K562 (cell line): ENCODE measurements around the gene OSBPL1A. TPM values are rescaled to one million over a fixed set of nuclear protein-coding genes. Genes with fewer than 3 reads are reported as not detected.

Experiments
- CHD4 ChIP-seq: fragments of 200-600 bp; sonication (generic); IDR thresholded peaks from 3 replicates; pipeline ENCODE4 v1.6.1; 2012; ENCODE audit warnings: low read depth, mild to moderate bottlenecking, mixed read lengths, low read length, inconsistent platforms; ENCODE audit not compliant: insufficient read depth, insufficient replicate concordance, poor library complexity, severe bottlenecking
- L3MBTL2 ChIP-seq: fragments of 450-650 bp; IDR thresholded peaks from 2 replicates; pipeline ENCODE4 v1.6.1; 2016; ENCODE audit warnings: mild to moderate bottlenecking, moderate library complexity
- LEF1 ChIP-seq: fragments of 450-650 bp; IDR thresholded peaks from 2 replicates; pipeline ENCODE4 v1.6.1; 2016; ENCODE audit warnings: mild to moderate bottlenecking
- POLR2G ChIP-seq: fragments of 200-400 bp; formaldehyde crosslinking; IDR thresholded peaks from 2 replicates; pipeline ENCODE4 v1.6.1; 2017; ENCODE audit warnings: low read depth, mild to moderate bottlenecking, antibody characterized with exemption, low read length, moderate library complexity
- RAD51 ChIP-seq: fragments of 450-650 bp; IDR thresholded peaks from 2 replicates; pipeline ENCODE4 v1.7.1; 2016; ENCODE audit warnings: low read depth, mild to moderate bottlenecking, borderline replicate concordance
- ZFP1 ChIP-seq: fragments of 450-650 bp; formaldehyde crosslinking; IDR thresholded peaks from 2 replicates; pipeline ENCODE4 v1.4.0; 2020; ENCODE audit warnings: mild to moderate bottlenecking, mixed read lengths
- ZNF75A ChIP-seq: fragments of 450-650 bp; formaldehyde crosslinking; IDR thresholded peaks from 2 replicates; pipeline ENCODE4 v1.4.0; 2020; ENCODE audit warnings: mild to moderate bottlenecking
- polyA plus RNA-seq, 8 experiments: library from polyadenylated mRNA; depleted of rRNA in 4 of 8; stranded (reverse) in 5 of 8; unstranded in 3 of 8; fragments of >200 nt; fragmentation: Nextera tagmentation in 2 of 8; fragmentation: Illumina TruSeq in 1 of 8; extraction: Ambion mirVana in 2 of 8; extraction: Trizol in 1 of 8; gene quantifications; 2 replicates each; pipeline versions ENCODE4 v1.2.1 to v1.2.3, GENCODE V29; 2011 to 2014; ENCODE audit warnings: inconsistent platforms in 1 of 8, missing spikeins in 1 of 8
- total RNA-seq, 7 experiments: library from RNA; depleted of rRNA in 6 of 7; stranded (reverse); fragments of >200 nt in 6 of 7; fragmentation: Illumina TruSeq in 2 of 7; extraction: Trizol in 2 of 7; gene quantifications; 2 replicates each; pipeline versions ENCODE4 v1.2.1 to v1.2.3, GENCODE V29; 2011 to 2021; ENCODE audit warnings: low replicate concordance in 1 of 7
- TF ChIP-seq, protein P1 (sequence below), 2 experiments: fragments of 450-650 bp; conservative IDR thresholded peaks; 2 replicates each; pipeline ENCODE4 v1.6.1; 2017; ENCODE audit warnings: mild to moderate bottlenecking in 2 of 2, moderate library complexity in 2 of 2
- TF ChIP-seq, protein P2 (sequence below): fragments of 250-450 bp; sonication (Bioruptor Pico); IDR thresholded peaks from 2 replicates; pipeline ENCODE4 v1.5.1; 2021; ENCODE audit warnings: mild to moderate bottlenecking
- TF ChIP-seq, protein P3 (sequence below): fragments of 450-650 bp; formaldehyde crosslinking; IDR thresholded peaks from 2 replicates; pipeline ENCODE4 v1.4.0; 2020; ENCODE audit warnings: mild to moderate bottlenecking, mixed read lengths
- TF ChIP-seq, protein P4 (sequence below): fragments of 250-450 bp; sonication (Bioruptor Pico); IDR thresholded peaks from 2 replicates; pipeline ENCODE4 v1.4.0; 2020; ENCODE audit warnings: mild to moderate bottlenecking, moderate library complexity
- TF ChIP-seq, protein P5 (sequence below): sonication (generic); formaldehyde crosslinking; IDR thresholded peaks from 2 replicates; pipeline ENCODE4 v1.8.0; 2022; ENCODE audit warnings: mild to moderate bottlenecking, missing genetic modification reagents
- TF ChIP-seq, protein P6 (sequence below), 2 experiments: IDR thresholded peaks; 2 replicates each; pipeline ENCODE4 v1.6.1; 2011; ENCODE audit warnings: borderline replicate concordance in 1 of 2, control low read depth in 1 of 2, low read depth in 1 of 2, low read length in 1 of 2, mild to moderate bottlenecking in 1 of 2, mixed read lengths in 1 of 2, moderate library complexity in 1 of 2; ENCODE audit not compliant: insufficient read depth in 1 of 2, insufficient read length in 1 of 2, poor library complexity in 1 of 2, severe bottlenecking in 1 of 2; ENCODE audit errors: extremely low read depth in 1 of 2

Gene OSBPL1A
- total and polyA plus RNA-seq, 9 of the 15 experiments (the other 6 are each of a cell fraction or from before 2014, with no cell fraction given) = 0.40 to 0.49 TPM; not detected in 7

DNA sequence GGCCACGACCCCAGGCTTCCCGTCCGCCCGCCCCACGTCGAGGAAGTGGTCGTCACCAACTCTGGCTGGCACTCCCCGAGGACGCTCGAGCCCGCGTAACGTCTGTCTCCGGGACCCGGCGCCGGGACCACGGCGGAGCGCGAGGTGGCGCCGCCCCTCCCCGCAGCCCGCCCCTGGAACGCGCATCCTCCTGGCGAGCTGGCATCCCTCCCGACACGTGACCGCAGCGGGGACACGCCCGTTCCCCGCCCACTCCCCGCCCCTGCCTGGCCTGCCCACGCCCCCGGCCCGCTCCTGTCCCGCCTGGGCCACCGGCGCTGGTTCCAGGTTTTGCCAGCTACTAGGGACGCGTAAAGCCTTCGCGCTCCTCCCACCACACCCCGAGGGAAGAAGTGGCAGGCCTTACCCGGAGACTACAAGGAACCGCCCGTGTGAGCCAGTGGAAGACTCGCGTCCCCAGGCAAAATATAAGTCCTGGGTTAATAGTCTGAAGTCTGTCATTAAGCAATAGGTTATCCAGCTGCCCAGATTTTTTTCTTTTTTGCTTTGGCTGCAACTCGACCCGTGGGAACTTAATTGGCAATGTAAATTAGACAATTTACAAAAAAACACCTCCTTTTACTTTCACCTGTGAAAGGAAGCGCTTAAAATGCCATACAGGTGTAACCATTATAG lies at the start of gene OSBPL1A (continued):
- TF ChIP-seq, protein P1, sequence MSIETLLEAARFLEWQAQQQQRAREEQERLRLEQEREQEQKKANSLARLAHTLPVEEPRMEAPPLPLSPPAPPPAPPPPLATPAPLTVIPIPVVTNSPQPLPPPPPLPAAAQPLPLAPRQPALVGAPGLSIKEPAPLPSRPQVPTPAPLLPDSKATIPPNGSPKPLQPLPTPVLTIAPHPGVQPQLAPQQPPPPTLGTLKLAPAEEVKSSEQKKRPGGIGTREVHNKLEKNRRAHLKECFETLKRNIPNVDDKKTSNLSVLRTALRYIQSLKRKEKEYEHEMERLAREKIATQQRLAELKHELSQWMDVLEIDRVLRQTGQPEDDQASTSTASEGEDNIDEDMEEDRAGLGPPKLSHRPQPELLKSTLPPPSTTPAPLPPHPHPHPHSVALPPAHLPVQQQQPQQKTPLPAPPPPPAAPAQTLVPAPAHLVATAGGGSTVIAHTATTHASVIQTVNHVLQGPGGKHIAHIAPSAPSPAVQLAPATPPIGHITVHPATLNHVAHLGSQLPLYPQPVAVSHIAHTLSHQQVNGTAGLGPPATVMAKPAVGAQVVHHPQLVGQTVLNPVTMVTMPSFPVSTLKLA (conservative IDR thresholded peaks at IDR 0.05) = 0 out of 4 replicates have a peak, but pooled peaks of 1 of the 2 experiments have one; percentile 24
- TF ChIP-seq, protein P2, sequence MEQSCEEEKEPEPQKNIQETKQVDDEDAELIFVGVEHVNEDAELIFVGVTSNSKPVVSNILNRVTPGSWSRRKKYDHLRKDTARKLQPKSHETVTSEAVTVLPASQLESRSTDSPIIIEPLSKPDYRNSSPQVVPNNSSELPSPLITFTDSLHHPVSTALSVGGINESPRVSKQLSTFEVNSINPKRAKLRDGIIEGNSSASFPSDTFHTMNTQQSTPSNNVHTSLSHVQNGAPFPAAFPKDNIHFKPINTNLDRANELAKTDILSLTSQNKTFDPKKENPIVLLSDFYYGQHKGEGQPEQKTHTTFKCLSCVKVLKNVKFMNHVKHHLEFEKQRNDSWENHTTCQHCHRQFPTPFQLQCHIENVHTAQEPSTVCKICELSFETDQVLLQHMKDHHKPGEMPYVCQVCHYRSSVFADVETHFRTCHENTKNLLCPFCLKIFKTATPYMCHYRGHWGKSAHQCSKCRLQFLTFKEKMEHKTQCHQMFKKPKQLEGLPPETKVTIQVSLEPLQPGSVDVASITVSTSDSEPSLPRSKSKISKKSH = no peak
- TF ChIP-seq RAD51 = peak; percentile 33; the same call in 1 of the 2 replicates
- no peak for TF ChIP-seq CHD4
- TF ChIP-seq, protein P3, sequence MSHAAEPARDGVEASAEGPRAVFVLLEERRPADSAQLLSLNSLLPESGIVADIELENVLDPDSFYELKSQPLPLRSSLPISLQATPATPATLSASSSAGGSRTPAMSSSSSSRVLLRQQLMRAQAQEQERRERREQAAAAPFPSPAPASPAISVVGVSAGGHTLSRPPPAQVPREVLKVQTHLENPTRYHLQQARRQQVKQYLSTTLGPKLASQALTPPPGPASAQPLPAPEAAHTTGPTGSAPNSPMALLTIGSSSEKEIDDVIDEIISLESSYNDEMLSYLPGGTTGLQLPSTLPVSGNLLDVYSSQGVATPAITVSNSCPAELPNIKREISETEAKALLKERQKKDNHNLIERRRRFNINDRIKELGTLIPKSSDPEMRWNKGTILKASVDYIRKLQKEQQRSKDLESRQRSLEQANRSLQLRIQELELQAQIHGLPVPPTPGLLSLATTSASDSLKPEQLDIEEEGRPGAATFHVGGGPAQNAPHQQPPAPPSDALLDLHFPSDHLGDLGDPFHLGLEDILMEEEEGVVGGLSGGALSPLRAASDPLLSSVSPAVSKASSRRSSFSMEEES (CRISPR knock-in tag) = peak; percentile 29; the same call in 1 of the 2 replicates
- TF ChIP-seq, protein P4, sequence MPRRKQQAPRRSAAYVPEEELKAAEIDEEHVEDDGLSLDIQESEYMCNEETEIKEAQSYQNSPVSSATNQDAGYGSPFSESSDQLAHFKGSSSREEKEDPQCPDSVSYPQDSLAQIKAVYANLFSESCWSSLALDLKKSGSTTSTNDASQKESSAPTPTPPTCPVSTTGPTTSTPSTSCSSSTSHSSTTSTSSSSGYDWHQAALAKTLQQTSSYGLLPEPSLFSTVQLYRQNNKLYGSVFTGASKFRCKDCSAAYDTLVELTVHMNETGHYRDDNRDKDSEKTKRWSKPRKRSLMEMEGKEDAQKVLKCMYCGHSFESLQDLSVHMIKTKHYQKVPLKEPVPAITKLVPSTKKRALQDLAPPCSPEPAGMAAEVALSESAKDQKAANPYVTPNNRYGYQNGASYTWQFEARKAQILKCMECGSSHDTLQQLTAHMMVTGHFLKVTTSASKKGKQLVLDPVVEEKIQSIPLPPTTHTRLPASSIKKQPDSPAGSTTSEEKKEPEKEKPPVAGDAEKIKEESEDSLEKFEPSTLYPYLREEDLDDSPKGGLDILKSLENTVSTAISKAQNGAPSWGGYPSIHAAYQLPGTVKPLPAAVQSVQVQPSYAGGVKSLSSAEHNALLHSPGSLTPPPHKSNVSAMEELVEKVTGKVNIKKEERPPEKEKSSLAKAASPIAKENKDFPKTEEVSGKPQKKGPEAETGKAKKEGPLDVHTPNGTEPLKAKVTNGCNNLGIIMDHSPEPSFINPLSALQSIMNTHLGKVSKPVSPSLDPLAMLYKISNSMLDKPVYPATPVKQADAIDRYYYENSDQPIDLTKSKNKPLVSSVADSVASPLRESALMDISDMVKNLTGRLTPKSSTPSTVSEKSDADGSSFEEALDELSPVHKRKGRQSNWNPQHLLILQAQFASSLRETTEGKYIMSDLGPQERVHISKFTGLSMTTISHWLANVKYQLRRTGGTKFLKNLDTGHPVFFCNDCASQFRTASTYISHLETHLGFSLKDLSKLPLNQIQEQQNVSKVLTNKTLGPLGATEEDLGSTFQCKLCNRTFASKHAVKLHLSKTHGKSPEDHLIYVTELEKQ (CRISPR knock-in tag) = no peak
- no peak for TF ChIP-seq L3MBTL2
- TF ChIP-seq POLR2G = no peak
- TF ChIP-seq, protein P5, sequence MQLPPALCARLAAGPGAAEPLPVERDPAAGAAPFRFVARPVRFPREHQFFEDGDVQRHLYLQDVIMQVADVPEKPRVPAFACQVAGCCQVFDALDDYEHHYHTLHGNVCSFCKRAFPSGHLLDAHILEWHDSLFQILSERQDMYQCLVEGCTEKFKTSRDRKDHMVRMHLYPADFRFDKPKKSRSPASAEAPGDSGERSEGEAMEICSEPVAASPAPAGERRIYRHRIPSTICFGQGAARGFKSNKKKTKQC (CRISPR knock-in tag) = no peak
- no peak for TF ChIP-seq LEF1
- no peak for TF ChIP-seq ZNF75A (CRISPR knock-in tag)
- TF ChIP-seq, protein P6, sequence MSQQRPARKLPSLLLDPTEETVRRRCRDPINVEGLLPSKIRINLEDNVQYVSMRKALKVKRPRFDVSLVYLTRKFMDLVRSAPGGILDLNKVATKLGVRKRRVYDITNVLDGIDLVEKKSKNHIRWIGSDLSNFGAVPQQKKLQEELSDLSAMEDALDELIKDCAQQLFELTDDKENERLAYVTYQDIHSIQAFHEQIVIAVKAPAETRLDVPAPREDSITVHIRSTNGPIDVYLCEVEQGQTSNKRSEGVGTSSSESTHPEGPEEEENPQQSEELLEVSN (IDR thresholded peaks at IDR 0.05; ENCODE audit: borderline replicate concordance in 1 of 2, extremely low read depth in 1 of 2, insufficient read depth in 1 of 2, insufficient read length in 1 of 2, low read depth in 1 of 2, low read length in 1 of 2, poor library complexity in 1 of 2, severe bottlenecking in 1 of 2) = peak in 1 of 2 experiments; percentile 39
- no peak for TF ChIP-seq ZFP1
